GM12873 (cell line): ENCODE data around the gene DDX21.

Experiments
- TF ChIP-seq, protein P1 (sequence below): IDR thresholded peaks from 2 replicates; pipeline ENCODE4 v1.5.1; 2012; ENCODE audit warnings: low read depth, mild to moderate bottlenecking, moderate library complexity, low read length, control low read depth; ENCODE audit not compliant: insufficient read depth; ENCODE audit errors: missing control alignments

Gene DDX21

GRCh38 chr10:69025370-69025896 is 69.5 kb downstream of the DDX21 start:
- TF ChIP-seq, protein P1, sequence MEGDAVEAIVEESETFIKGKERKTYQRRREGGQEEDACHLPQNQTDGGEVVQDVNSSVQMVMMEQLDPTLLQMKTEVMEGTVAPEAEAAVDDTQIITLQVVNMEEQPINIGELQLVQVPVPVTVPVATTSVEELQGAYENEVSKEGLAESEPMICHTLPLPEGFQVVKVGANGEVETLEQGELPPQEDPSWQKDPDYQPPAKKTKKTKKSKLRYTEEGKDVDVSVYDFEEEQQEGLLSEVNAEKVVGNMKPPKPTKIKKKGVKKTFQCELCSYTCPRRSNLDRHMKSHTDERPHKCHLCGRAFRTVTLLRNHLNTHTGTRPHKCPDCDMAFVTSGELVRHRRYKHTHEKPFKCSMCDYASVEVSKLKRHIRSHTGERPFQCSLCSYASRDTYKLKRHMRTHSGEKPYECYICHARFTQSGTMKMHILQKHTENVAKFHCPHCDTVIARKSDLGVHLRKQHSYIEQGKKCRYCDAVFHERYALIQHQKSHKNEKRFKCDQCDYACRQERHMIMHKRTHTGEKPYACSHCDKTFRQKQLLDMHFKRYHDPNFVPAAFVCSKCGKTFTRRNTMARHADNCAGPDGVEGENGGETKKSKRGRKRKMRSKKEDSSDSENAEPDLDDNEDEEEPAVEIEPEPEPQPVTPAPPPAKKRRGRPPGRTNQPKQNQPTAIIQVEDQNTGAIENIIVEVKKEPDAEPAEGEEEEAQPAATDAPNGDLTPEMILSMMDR, result no peak

GRCh38 chr10:69033256-69033655 is 77.3 kb downstream of the DDX21 start:
- TF ChIP-seq, protein P1, result no peak
